NCI-H146 (cell line): ENCODE data around the gene PPA2.
A peak's percentile ranks its signal among the peaks of the same experiment; 100 is the strongest.
"Not testable (repeated sequence)": the region's sequence is repeated elsewhere in the genome, so short reads cannot be mapped to it uniquely, and the experiment has no call there.

Source experiments
- DNase-seq: peaks from one replicate; lab custom pipeline; 2025; lab: John Stamatoyannopoulos, UW

PPA2 gene

GRCh38 chr4:105458541-105458940 is 15.3 kb downstream of the PPA2 start:
- DNase-seq = not testable (repeated sequence)

- no peak for DNase-seq
These were observed 15.9 kb downstream of the PPA2 start for GRCh38 chr4:105458001-105458400.

- no peak for DNase-seq
These were observed 17.9 kb downstream of the PPA2 start for GRCh38 chr4:105455998-105456397.

GRCh38 chr4:105455182-105455581 is 18.7 kb downstream of the PPA2 start:
- no peak for DNase-seq

- no peak for DNase-seq
These were observed 20.2 kb downstream of the PPA2 start for GRCh38 chr4:105453550-105454205.

- peak; percentile 27 for DNase-seq
These were observed 22.5 kb downstream of the PPA2 start for GRCh38 chr4:105451346-105451745.

- DNase-seq = no peak
These were observed 33.0 kb downstream of the PPA2 start for GRCh38 chr4:105440890-105441289.

- no peak for DNase-seq
These were observed 36.2 kb downstream of the PPA2 start for GRCh38 chr4:105437637-105438036.

- DNase-seq = no peak
These were observed 37.4 kb downstream of the PPA2 start for GRCh38 chr4:105436414-105436813.

- no peak for DNase-seq
These were observed 38.9 kb downstream of the PPA2 start for GRCh38 chr4:105434940-105435339.

- peak; percentile 64 for DNase-seq
These were observed 40.4 kb downstream of the PPA2 start for GRCh38 chr4:105433421-105433820.

- no peak for DNase-seq
These were observed 41.4 kb downstream of the PPA2 start for GRCh38 chr4:105432438-105432837.

- DNase-seq = no peak
These were observed 43.1 kb downstream of the PPA2 start for GRCh38 chr4:105430811-105431210.

- DNase-seq = no peak
These were observed 47.5 kb downstream of the PPA2 start for GRCh38 chr4:105426187-105426897.

GRCh38 chr4:105422207-105422920 is 51.5 kb downstream of the PPA2 start:
- no peak for DNase-seq

- DNase-seq = no peak
These were observed 56.2 kb downstream of the PPA2 start for GRCh38 chr4:105417624-105418023.

- DNase-seq = no peak
These were observed 58.5 kb downstream of the PPA2 start for GRCh38 chr4:105415281-105415744.

- DNase-seq = no peak
These were observed 59.5 kb downstream of the PPA2 start for GRCh38 chr4:105414316-105414715.

GRCh38 chr4:105409135-105409534 is 64.7 kb downstream of the PPA2 start:
- DNase-seq = not testable (repeated sequence)

- DNase-seq = no peak
These were observed 72.8 kb downstream of the PPA2 start for GRCh38 chr4:105400901-105401677.

GRCh38 chr4:105399532-105400161 is 74.2 kb downstream of the PPA2 start:
- DNase-seq = no peak

- DNase-seq = no peak
These were observed 81.0 kb downstream of the PPA2 start for GRCh38 chr4:105392858-105393257.
